Hepatocyte (in vitro differentiated cells): ENCODE data around the gene MEST.

ENCODE experiments used
- EZH2 ChIP-seq: fragments of 200-600 bp; sonication (generic); IDR thresholded peaks from 2 replicates; pipeline ENCODE4 v1.6.1; 2016; ENCODE audit warnings: antibody characterized with exemption, mild to moderate bottlenecking, borderline replicate concordance
- TF ChIP-seq, protein P1 (sequence below): fragments of 200-600 bp; sonication (generic); IDR thresholded peaks from 2 replicates; pipeline ENCODE4 v1.5.1; 2016; ENCODE audit warnings: antibody characterized with exemption, mild to moderate bottlenecking; ENCODE audit not compliant: poor library complexity

DNA sequence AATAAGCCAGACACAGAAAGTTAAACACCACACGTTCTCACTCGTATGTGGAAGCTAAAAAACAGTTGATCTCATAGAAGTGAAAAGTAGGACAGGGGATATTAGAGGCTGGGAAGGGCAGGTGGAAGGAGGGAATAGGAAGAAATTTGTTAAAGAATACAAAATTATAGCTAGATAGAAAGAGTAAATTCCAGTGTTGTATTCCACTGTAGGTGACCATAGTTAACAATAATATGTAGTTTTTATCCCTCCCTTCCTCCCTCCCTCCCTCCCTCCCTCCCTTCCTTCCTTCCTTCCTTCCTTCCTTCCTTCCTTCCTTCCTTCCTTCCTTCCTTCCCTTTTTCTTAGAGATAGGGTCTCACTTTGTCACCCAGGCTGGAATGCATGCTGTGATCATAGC, 19.9 kb upstream of the MEST start:
- no peak for TF ChIP-seq EZH2
- TF ChIP-seq, protein P1, sequence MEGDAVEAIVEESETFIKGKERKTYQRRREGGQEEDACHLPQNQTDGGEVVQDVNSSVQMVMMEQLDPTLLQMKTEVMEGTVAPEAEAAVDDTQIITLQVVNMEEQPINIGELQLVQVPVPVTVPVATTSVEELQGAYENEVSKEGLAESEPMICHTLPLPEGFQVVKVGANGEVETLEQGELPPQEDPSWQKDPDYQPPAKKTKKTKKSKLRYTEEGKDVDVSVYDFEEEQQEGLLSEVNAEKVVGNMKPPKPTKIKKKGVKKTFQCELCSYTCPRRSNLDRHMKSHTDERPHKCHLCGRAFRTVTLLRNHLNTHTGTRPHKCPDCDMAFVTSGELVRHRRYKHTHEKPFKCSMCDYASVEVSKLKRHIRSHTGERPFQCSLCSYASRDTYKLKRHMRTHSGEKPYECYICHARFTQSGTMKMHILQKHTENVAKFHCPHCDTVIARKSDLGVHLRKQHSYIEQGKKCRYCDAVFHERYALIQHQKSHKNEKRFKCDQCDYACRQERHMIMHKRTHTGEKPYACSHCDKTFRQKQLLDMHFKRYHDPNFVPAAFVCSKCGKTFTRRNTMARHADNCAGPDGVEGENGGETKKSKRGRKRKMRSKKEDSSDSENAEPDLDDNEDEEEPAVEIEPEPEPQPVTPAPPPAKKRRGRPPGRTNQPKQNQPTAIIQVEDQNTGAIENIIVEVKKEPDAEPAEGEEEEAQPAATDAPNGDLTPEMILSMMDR = no peak
